ENCODE measurements around the gene SPOCK1. TPM values are rescaled to one million over a fixed set of nuclear protein-coding genes. Genes with fewer than 3 reads are reported as not detected.
A peak's percentile ranks its signal among the peaks of the same experiment; 100 is the strongest.
"Not testable (repeated sequence)": the region's sequence is repeated elsewhere in the genome, so short reads cannot be mapped to it uniquely, and the experiment has no call there.

The SPOCK1 gene
- 900 and 954 TPM in 2 replicates for total RNA-seq
- long read RNA-seq, full-length matches to known transcripts = 24 of 89 reads
- long read RNA-seq, partial matches to known transcripts = 8 of 89 reads
- long read RNA-seq, other reads (novel, unspliced or antisense) = 57 of 89 reads

- H3K36me3 Mint-ChIP-seq (ENCODE audit: unreplicated experiment) = peaks cover 8% of the 10 kb centered on the region
- H3K4me1 Mint-ChIP-seq (ENCODE audit: unreplicated experiment) = peaks cover 37% of the 10 kb centered on the region
- H3K9me3 Mint-ChIP-seq (ENCODE audit: unreplicated experiment) = no peaks in the 10 kb centered on the region
- peak within 1 kb of the TSS; percentile 88 for H3K4me3 Mint-ChIP-seq (ENCODE audit: unreplicated experiment)
- peak; percentile 95 for DNase-seq (ENCODE audit: extremely low spot score, unreplicated experiment)
- peak; percentile 79 for TF ChIP-seq CTCF (IDR thresholded peaks at IDR 0.05)
- H3K27me3 Mint-ChIP-seq (ENCODE audit: unreplicated experiment) = no peaks in the 10 kb centered on the region
- H3K27ac Mint-ChIP-seq (ENCODE audit: unreplicated experiment) = no peak within 1 kb of the TSS
Measured at GRCh38 chr5:137498736-137499505, at the start of gene SPOCK1. Gene SPOCK1, minus strand, starts transcription at chr5:137499326.

- Mint-ChIP-seq H3K4me3 (ENCODE audit: unreplicated experiment) (no peak overlapping the region), H3K27ac (ENCODE audit: unreplicated experiment) (no peak overlapping the region), H3K4me1 (ENCODE audit: unreplicated experiment) (no peaks in the 10 kb centered on the region), H3K36me3 (ENCODE audit: unreplicated experiment) (no peaks in the 10 kb centered on the region), H3K27me3 (ENCODE audit: unreplicated experiment) (peaks cover 26% of the 10 kb centered on the region), H3K9me3 (ENCODE audit: unreplicated experiment) (peaks cover 15% of the 10 kb centered on the region)
- TF ChIP-seq CTCF (IDR thresholded peaks at IDR 0.05) = no peak
- DNase-seq (ENCODE audit: extremely low spot score, unreplicated experiment) = no peak
Measured at GRCh38 chr5:137545956-137546355, 46.8 kb upstream of the SPOCK1 start.

GRCh38 chr5:137535449-137535848 is 36.3 kb upstream of the SPOCK1 start:
- H3K36me3 Mint-ChIP-seq (ENCODE audit: unreplicated experiment); H3K9me3 Mint-ChIP-seq (ENCODE audit: unreplicated experiment); DNase-seq (ENCODE audit: extremely low spot score, unreplicated experiment); H3K4me1 Mint-ChIP-seq (ENCODE audit: unreplicated experiment); H3K27ac Mint-ChIP-seq (ENCODE audit: unreplicated experiment); H3K4me3 Mint-ChIP-seq (ENCODE audit: unreplicated experiment): not testable (repeated sequence)
- H3K27me3 Mint-ChIP-seq (ENCODE audit: unreplicated experiment) = peaks cover 23% of the 10 kb centered on the region

GRCh38 chr5:137533963-137534362 is 34.8 kb upstream of the SPOCK1 start:
- Mint-ChIP-seq H3K27ac (ENCODE audit: unreplicated experiment) (no peak overlapping the region), H3K9me3 (ENCODE audit: unreplicated experiment) (peaks cover 9% of the 10 kb centered on the region), H3K4me3 (ENCODE audit: unreplicated experiment) (no peak overlapping the region), H3K27me3 (ENCODE audit: unreplicated experiment) (peaks cover 15% of the 10 kb centered on the region), H3K4me1 (ENCODE audit: unreplicated experiment) (no peaks in the 10 kb centered on the region), H3K36me3 (ENCODE audit: unreplicated experiment) (no peaks in the 10 kb centered on the region)
- no peak for TF ChIP-seq CTCF (IDR thresholded peaks at IDR 0.05)
- no peak for DNase-seq (ENCODE audit: extremely low spot score, unreplicated experiment)

- peaks cover 20% of the 10 kb centered on the region for H3K27me3 Mint-ChIP-seq (ENCODE audit: unreplicated experiment)
- H3K36me3 Mint-ChIP-seq (ENCODE audit: unreplicated experiment) = no peaks in the 10 kb centered on the region
- DNase-seq (ENCODE audit: extremely low spot score, unreplicated experiment) = no peak
- TF ChIP-seq CTCF (IDR thresholded peaks at IDR 0.05) = no peak
- H3K27ac Mint-ChIP-seq (ENCODE audit: unreplicated experiment) = no peak overlapping the region
- no peak overlapping the region for H3K4me3 Mint-ChIP-seq (ENCODE audit: unreplicated experiment)
- H3K9me3 Mint-ChIP-seq (ENCODE audit: unreplicated experiment) = peaks cover 9% of the 10 kb centered on the region
- no peaks in the 10 kb centered on the region for H3K4me1 Mint-ChIP-seq (ENCODE audit: unreplicated experiment)
Measured at GRCh38 chr5:137531266-137531665, 32.1 kb upstream of the SPOCK1 start.

Data from osteocyte (in vitro differentiated cells).